Liver (tissue), 9 donors: ENCODE measurements around the gene PLCB1. TPM values are rescaled to one million over a fixed set of nuclear protein-coding genes. Genes with fewer than 3 reads are reported as not detected.

ENCODE experiments used
- DNase-seq: peaks from one replicate; pipeline ENCODE4 v3.0.0-alpha.2; 2017; ENCODE audit warnings: low spot score
- H3K27ac ChIP-seq, 2 donors: one replicate each; pipeline ENCODE4 v1.7.0; 2013; ENCODE audit warnings: inconsistent platforms in 2 of 2, low read length in 2 of 2, control low read depth in 1 of 2, low read depth in 1 of 2, mild to moderate bottlenecking in 1 of 2
- H3K27me3 ChIP-seq, 4 donors: one replicate each; pipeline versions ENCODE4 v1.6.1 to v1.7.0; 2013; ENCODE audit warnings: low read length in 3 of 4, inconsistent platforms in 1 of 4, mild to moderate bottlenecking in 1 of 4, moderate library complexity in 1 of 4; ENCODE audit not compliant: control insufficient read depth in 4 of 4, insufficient read depth in 4 of 4
- H3K36me3 ChIP-seq, 4 donors: one replicate each; pipeline versions ENCODE4 v1.6.1 to v1.7.0; 2013; ENCODE audit warnings: low read length in 3 of 4, mild to moderate bottlenecking in 3 of 4, low read depth in 1 of 4, moderate library complexity in 1 of 4; ENCODE audit not compliant: control insufficient read depth in 4 of 4, insufficient read depth in 3 of 4
- H3K4me1 ChIP-seq, 4 donors: one replicate each; pipeline versions ENCODE4 v1.6.1 to v1.7.0; 2013; ENCODE audit warnings: low read length in 3 of 4, mild to moderate bottlenecking in 3 of 4, moderate library complexity in 1 of 4; ENCODE audit not compliant: control insufficient read depth in 4 of 4, insufficient read depth in 4 of 4
- H3K4me3 ChIP-seq, 3 donors: one replicate each; pipeline versions ENCODE4 v1.6.1 to v1.7.0; 2013; ENCODE audit warnings: low read length in 3 of 3, control low read depth in 1 of 3, low read depth in 1 of 3, mild to moderate bottlenecking in 1 of 3
- H3K9ac ChIP-seq, 2 donors: one replicate each; pipeline ENCODE4 v1.7.0; 2013; ENCODE audit warnings: low read length in 2 of 2, mild to moderate bottlenecking in 2 of 2, moderate library complexity in 2 of 2, control low read depth in 1 of 2, low read depth in 1 of 2
- H3K9me3 ChIP-seq, 4 donors: one replicate each; pipeline versions ENCODE4 v1.6.1 to v1.7.0; 2013; ENCODE audit warnings: low read length in 3 of 4; ENCODE audit not compliant: control insufficient read depth in 4 of 4
- ATF3 ChIP-seq: IDR thresholded peaks from 2 replicates; pipeline ENCODE4 v1.6.1; 2016; ENCODE audit warnings: antibody characterized with exemption
- CTCF ChIP-seq: fragments of 150-350 bp; IDR thresholded peaks from 2 replicates; pipeline ENCODE4 v1.5.1; 2017; ENCODE audit warnings: improper control_type of control experiment, low read depth, low read length; ENCODE audit not compliant: missing input control
- EGR1 ChIP-seq, 2 donors: IDR thresholded peaks; 2 replicates each; pipeline ENCODE4 v1.6.1; 2016 to 2018; ENCODE audit warnings: antibody characterized with exemption in 2 of 2, low read depth in 2 of 2
- FOXA1 ChIP-seq: IDR thresholded peaks from 2 replicates; pipeline ENCODE4 v1.6.1; 2016; ENCODE audit warnings: antibody characterized with exemption
- FOXA2 ChIP-seq: IDR thresholded peaks from 2 replicates; pipeline ENCODE4 v1.6.1; 2016; ENCODE audit warnings: antibody characterized with exemption
- GABPA ChIP-seq, 2 donors: IDR thresholded peaks in 1 of 2; conservative IDR thresholded peaks in 1 of 2; 2 replicates each; pipeline ENCODE4 v1.6.1; 2016; ENCODE audit warnings: antibody characterized with exemption in 2 of 2, mild to moderate bottlenecking in 1 of 2, moderate library complexity in 1 of 2
- JUND ChIP-seq, 2 donors: IDR thresholded peaks; 2 replicates each; pipeline ENCODE4 v1.6.1; 2016; ENCODE audit warnings: antibody characterized with exemption in 2 of 2
- MAX ChIP-seq: IDR thresholded peaks from 2 replicates; pipeline ENCODE4 v1.6.1; 2016; ENCODE audit warnings: antibody characterized with exemption
- NR2F2 ChIP-seq: IDR thresholded peaks from 2 replicates; pipeline ENCODE4 v1.6.1; 2016; ENCODE audit warnings: antibody characterized with exemption
- RAD21 ChIP-seq, 2 donors: IDR thresholded peaks; 2 replicates each; pipeline ENCODE4 v1.6.1; 2016; ENCODE audit warnings: antibody characterized with exemption in 2 of 2, mild to moderate bottlenecking in 2 of 2
- REST ChIP-seq: IDR thresholded peaks from 2 replicates; pipeline ENCODE4 v1.6.1; 2016; ENCODE audit warnings: antibody characterized with exemption, mild to moderate bottlenecking
- RXRA ChIP-seq, 2 donors: IDR thresholded peaks; 2 replicates each; pipeline ENCODE4 v1.6.1; 2017 to 2018; ENCODE audit warnings: antibody characterized with exemption in 2 of 2, mild to moderate bottlenecking in 1 of 2
- SP1 ChIP-seq: IDR thresholded peaks from 2 replicates; pipeline ENCODE4 v1.6.1; 2018; ENCODE audit warnings: antibody characterized with exemption, mild to moderate bottlenecking
- TAF1 ChIP-seq: conservative IDR thresholded peaks from 2 replicates; pipeline ENCODE4 v1.6.1; 2016; ENCODE audit warnings: antibody characterized with exemption, mild to moderate bottlenecking
- YY1 ChIP-seq: IDR thresholded peaks from 2 replicates; pipeline ENCODE4 v1.6.1; 2016; ENCODE audit warnings: antibody characterized with exemption, mild to moderate bottlenecking
- ZBTB33 ChIP-seq: IDR thresholded peaks from 2 replicates; pipeline ENCODE4 v1.6.1; 2016; ENCODE audit warnings: antibody characterized with exemption
- WGBS: extraction: QIAGEN DNeasy Blood & Tissue Kit; methylation state at CpG from one replicate; pipeline ENCODE4 v1.1.7; 2013; 5-methylcytosine and 5-hydroxymethylcytosine counted together
- polyA plus RNA-seq, 2 donors: library from polyadenylated mRNA; stranded (reverse) in 1 of 2; unstranded in 1 of 2; fragments of 200-250 nt in 1 of 2; fragments of >200 nt in 1 of 2; fragmentation: Nextera tagmentation in 1 of 2; extraction: Ambion mirVana in 1 of 2; gene quantifications; one replicate each; pipeline versions ENCODE4 v1.2.1 to v1.2.3, GENCODE V29; 2013 to 2015
- total RNA-seq, 2 donors: library from RNA; depleted of rRNA; stranded (reverse); fragments of >200 nt; gene quantifications; one replicate each; pipeline ENCODE4 v1.2.3, GENCODE V29; 2014
- donor health status: healthy.
- donor health status: healthy.
- donor health status: healthy.
- donor health status: healthy.
- donor health status: healthy.

Gene PLCB1
- total and polyA plus RNA-seq, 4 donors = 3.7 to 13.5 (median 5.9) TPM

GRCh38 chr20:8251201-8251575 is 119.1 kb downstream of the PLCB1 start:
- Histone ChIP-seq H3K36me3 (no peaks in the 10 kb centered on the region), H3K4me3 (no peak overlapping the region), H3K27me3 (no peaks in the 10 kb centered on the region), H3K9ac (no peak overlapping the region), H3K27ac (no peak overlapping the region), H3K4me1 (peaks cover 0 to 4% (median 1%) of the 10 kb centered on the region in 4 donors), H3K9me3 (no peaks in the 10 kb centered on the region)
- DNase-seq = no peak
- TF ChIP-seq RAD21 (IDR thresholded peaks at IDR 0.05) (no peak), FOXA1 (no peak), TAF1 (no peak), NR2F2 (no peak), YY1 (no peak), CTCF (no peak), EGR1 (IDR thresholded peaks at IDR 0.05; ENCODE audit: low read depth in 2 of 2) (no peak), ATF3 (no peak), REST (no peak), FOXA2 (no peak), ZBTB33 (no peak), SP1 (no peak), RXRA (IDR thresholded peaks at IDR 0.05) (no peak), GABPA (IDR thresholded peaks at IDR 0.05 in 1 of 2, conservative IDR thresholded peaks at IDR 0.05 in 1 of 2) (no peak), MAX (no peak), JUND (IDR thresholded peaks at IDR 0.05) (no peak)
- 90% methylated on average over 4 of the region's 4 CpGs for WGBS
